Coronary artery (tissue), 2 donors: Measurements from ENCODE around the gene C5orf22.
"Not testable (repeated sequence)": the region's sequence is repeated elsewhere in the genome, so short reads cannot be mapped to it uniquely, and the experiment has no call there.

Experiments
- DNase-seq: peaks from one replicate; pipeline ENCODE4 v3.0.0-alpha.2; 2017; ENCODE audit warnings: low spot score
- H3K27ac ChIP-seq, 2 donors: fragments of 200-600 bp; sonication (generic); one replicate each; pipeline ENCODE4 v1.5.1; 2016 to 2019
- H3K4me3 ChIP-seq: fragments of 200-600 bp; sonication (generic); 2 replicates; pipeline ENCODE4 v1.5.1; 2016; ENCODE audit warnings: mild to moderate bottlenecking, moderate library complexity
- TF ChIP-seq, protein P1 (sequence below): fragments of 200-600 bp; sonication (generic); IDR thresholded peaks from one replicate; pipeline ENCODE4 v1.5.1; 2019; ENCODE audit warnings: antibody characterized with exemption

Gene C5orf22

DNA sequence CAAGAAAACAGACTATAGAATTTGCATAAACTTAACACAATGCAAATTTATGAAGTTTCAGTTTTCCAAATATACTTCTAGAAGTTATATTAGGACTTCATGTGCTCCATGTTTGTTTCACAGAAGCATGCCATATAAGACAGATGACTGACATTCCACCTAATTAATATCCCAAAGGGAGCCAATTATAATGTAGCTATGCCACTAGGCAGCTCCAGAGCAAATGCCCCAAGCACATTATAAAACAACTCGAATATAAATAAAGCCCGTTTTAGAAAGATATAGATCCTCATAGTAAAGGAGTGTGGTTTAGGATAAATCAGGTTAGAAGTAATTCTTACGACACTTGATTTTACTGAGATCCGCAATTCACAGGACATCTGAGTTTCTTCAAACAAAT, 9.1 kb upstream of the C5orf22 start:
- TF ChIP-seq, protein P1, sequence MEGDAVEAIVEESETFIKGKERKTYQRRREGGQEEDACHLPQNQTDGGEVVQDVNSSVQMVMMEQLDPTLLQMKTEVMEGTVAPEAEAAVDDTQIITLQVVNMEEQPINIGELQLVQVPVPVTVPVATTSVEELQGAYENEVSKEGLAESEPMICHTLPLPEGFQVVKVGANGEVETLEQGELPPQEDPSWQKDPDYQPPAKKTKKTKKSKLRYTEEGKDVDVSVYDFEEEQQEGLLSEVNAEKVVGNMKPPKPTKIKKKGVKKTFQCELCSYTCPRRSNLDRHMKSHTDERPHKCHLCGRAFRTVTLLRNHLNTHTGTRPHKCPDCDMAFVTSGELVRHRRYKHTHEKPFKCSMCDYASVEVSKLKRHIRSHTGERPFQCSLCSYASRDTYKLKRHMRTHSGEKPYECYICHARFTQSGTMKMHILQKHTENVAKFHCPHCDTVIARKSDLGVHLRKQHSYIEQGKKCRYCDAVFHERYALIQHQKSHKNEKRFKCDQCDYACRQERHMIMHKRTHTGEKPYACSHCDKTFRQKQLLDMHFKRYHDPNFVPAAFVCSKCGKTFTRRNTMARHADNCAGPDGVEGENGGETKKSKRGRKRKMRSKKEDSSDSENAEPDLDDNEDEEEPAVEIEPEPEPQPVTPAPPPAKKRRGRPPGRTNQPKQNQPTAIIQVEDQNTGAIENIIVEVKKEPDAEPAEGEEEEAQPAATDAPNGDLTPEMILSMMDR: no peak

DNA sequence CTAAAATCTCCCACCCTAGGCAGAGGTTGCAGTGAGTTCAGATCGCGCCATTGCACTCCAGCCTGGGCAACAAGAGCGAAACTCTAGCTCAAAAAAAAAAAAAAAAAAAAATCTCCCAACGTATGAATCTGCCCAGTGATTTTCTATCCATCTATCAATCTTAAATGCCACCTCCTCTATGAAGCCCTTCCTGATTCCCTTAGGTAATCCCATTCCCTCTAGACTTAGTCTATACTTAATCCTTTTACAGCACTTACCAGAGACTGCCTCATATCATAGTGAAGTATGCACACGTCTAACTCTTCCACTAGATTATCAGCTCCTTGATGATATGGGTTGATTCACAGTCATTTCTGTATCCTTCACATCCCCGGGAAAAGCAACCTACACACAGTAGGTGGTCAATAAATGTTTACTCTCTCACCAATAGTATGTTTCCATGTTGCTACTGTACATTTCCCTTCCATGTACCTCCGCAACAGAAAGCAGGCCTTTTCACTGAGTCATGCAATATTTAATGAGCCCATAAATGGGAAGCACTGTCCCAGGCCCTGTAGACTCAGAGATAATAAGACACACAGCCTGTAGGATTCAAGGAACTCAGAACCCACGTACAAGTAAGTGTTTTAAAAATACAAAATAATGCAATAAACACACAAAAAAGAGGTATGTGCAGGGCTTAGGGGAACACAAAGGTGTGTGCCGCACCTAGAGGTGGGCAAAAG, 1.4 kb upstream of the C5orf22 start:
- H3K27ac ChIP-seq: no peak overlapping the region
- TF ChIP-seq, protein P1: no peak
- DNase-seq: no peak
- H3K4me3 ChIP-seq: peak overlapping the region; percentile 85

More for the DNA sequence above, 9.1 kb upstream of the C5orf22 start:
- Histone ChIP-seq H3K27ac (no peak overlapping the region), H3K4me3 (no peak overlapping the region)
- no peak for DNase-seq

DNA sequence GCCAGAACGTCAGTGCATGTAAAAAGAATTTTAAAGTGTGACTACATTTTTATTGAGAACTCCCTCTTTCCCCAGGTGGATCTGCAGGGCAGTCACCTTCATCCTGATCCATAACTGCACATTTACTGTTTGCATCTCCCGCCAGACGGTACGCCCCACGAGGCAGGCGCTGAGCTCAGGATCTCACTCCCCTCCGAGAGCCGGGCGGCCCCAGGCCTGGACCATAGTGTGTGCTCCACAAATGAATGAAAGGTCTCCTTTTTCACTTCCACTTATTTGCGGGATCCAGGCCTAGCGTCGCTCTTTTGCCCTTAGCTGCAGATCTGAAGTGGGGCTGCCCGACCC, 586 bp upstream of the C5orf22 start:
- H3K27ac ChIP-seq: peak overlapping the region; percentile 9 to 51
- peak overlapping the region; percentile 85 for H3K4me3 ChIP-seq
- TF ChIP-seq, protein P1: no peak
- no peak for DNase-seq

DNA sequence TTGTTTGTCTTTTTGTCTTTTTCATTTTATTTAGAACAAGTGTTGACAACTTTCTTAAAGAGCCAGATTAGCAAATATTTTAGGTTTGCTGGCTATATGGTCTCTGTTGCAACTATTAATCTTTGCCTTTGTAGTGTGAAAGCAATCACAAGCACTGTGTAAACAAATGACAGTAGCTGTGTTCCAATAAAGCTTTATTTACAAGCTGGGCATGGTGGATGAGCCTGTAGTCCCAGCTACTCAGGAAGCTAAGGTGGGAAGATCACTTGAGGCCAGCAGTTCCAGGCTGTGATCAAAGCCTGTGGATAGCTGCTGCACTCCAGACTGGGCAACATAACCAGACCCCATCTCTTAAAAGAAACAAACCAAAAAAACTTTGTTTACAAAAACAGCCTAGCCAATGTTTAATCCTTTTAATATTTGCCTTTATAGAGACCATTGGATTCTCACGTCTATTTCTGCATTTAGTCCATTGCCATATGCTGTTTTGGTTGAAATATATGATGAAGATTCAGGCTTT, 2.5 kb downstream of the C5orf22 start:
- TF ChIP-seq, protein P1: no peak
- no peak overlapping the region for H3K27ac ChIP-seq
- no peak for DNase-seq
- no peak overlapping the region for H3K4me3 ChIP-seq

DNA sequence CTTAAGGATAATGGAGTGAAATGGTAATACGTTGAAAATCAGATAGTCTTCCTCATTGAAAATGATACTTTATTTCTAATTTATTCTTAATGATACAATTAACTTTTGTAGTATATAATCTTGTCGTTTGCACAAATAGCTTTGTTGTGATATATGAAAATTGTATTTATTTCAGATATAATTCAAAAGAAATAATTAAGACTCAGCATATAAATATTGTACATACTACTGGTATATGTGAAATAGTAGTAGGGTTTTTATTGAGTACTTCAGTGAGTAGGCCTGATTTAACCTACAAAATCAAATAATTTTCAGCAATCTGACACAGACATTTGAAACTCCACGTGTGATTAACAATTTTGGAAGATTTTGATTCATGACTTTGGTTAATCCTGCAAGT, 4.8 kb downstream of the C5orf22 start:
- Histone ChIP-seq H3K4me3 (no peak overlapping the region), H3K27ac (no peak overlapping the region)
- DNase-seq: no peak
- TF ChIP-seq, protein P1: no peak

DNA sequence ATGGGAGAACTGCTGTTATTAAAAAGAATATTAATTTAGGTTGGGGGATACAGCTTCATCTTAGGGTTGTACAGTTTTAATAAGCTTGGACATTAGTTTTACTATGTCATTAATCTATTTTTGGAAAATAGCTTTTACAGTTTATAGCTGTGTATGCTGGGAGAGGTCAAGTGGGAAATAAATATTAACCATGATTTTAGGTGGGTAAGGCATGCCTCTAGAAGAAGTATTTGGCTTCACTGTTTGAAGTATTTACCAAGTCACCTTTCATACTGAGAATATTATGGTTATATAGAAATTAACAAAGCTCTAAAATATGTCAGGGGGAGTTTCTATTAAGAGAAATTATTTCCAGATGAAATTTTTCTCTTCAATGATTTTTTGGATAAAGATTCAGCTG, 5.2 kb downstream of the C5orf22 start:
- TF ChIP-seq, protein P1: no peak

DNA sequence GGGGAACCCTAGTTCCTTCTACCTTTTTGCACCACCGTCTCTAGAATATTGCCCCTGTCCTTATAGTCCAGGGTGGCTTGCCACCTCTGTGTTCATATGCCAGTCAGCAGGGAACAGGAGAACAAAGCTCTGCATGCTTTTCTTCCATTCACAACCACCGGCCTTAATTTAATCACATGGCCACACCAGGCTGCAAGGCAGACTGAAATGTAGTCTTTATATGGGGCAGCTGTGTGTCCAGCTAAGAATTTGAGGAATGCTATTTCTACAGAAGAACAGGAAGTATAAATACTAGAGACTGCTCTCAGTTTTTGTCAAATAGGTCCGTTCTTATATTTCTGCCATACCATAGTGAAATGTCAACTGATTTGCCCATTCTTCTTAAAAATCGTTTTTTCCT, 5.8 kb downstream of the C5orf22 start:
- no peak for DNase-seq
- Histone ChIP-seq H3K4me3 (no peak overlapping the region), H3K27ac (no peak overlapping the region)
- TF ChIP-seq, protein P1: no peak

More for the DNA sequence above, 5.2 kb downstream of the C5orf22 start:
- Histone ChIP-seq H3K4me3 (no peak overlapping the region), H3K27ac (no peak overlapping the region)
- no peak for DNase-seq

DNA sequence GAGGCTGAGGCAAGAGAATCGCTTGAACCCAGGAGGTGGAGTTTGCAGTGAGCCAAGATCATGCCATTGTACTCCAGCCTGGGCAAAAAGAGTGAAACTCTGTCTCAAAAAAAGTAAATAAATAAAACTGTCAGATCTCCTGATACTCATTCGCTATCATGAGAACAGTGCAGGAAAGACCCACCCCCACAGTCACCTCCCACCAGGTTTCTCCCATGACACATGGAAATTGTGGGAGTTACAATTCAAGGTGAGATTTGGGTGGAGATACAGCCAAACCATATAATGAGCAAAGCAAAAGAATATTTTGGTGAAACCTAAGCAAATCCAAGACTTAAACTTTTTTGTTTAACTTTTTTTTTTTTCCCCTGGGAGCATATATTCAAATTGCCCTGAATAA, 17.0 kb downstream of the C5orf22 start:
- H3K27ac ChIP-seq, H3K4me3 ChIP-seq, DNase-seq: not testable (repeated sequence)
